ENCODE data around the gene ZNF217.
"Not testable (repeated sequence)": the region's sequence is repeated elsewhere in the genome, so short reads cannot be mapped to it uniquely, and the experiment has no call there.

The ZNF217 gene
- total RNA-seq: 157 to 208 (median 167) reads per million in 3 donors

GRCh38 chr20:53593466-53594007 is at the start of gene ZNF217:
Gene ZNF217, minus strand, starts transcription at chr20:53593839. Its CDS starts 11,013 bp downstream, at chr20:53582826.
- H3K27me3 ChIP-seq (replicated peaks; ENCODE audit: control insufficient read depth, insufficient read depth, low read length, poor library complexity, severe bottlenecking); H3K9me3 ChIP-seq (ENCODE audit: control insufficient read depth, low read length); H3K36me3 ChIP-seq (ENCODE audit: control insufficient read depth, insufficient read depth, low read length): not testable (repeated sequence)
- Histone ChIP-seq H3K4me3 (ENCODE audit: insufficient read depth, low read depth, low read length, poor library complexity, severe bottlenecking) (peak within 1 kb of the TSS; percentile 90), H3K27ac (ENCODE audit: insufficient read depth, low read length, poor library complexity, severe bottlenecking) (peak within 1 kb of the TSS; percentile 96), H3K4me1 (ENCODE audit: control insufficient read depth, insufficient read depth, low read length, poor library complexity, severe bottlenecking) (peaks cover 17% of the 10 kb centered on the region)
- peak; percentile 52 to 59 (median 55) for DNase-seq

- Histone ChIP-seq H3K27ac (ENCODE audit: insufficient read depth, low read length, poor library complexity, severe bottlenecking) (peak overlapping the region; percentile 70), H3K9me3 (ENCODE audit: control insufficient read depth, low read length) (no peaks in the 10 kb centered on the region), H3K4me3 (ENCODE audit: insufficient read depth, low read depth, low read length, poor library complexity, severe bottlenecking) (peak overlapping the region; percentile 23), H3K4me1 (ENCODE audit: control insufficient read depth, insufficient read depth, low read length, poor library complexity, severe bottlenecking) (peaks cover 12% of the 10 kb centered on the region), H3K27me3 (replicated peaks; ENCODE audit: control insufficient read depth, insufficient read depth, low read length, poor library complexity, severe bottlenecking) (no peaks in the 10 kb centered on the region), H3K36me3 (ENCODE audit: control insufficient read depth, insufficient read depth, low read length) (no peaks in the 10 kb centered on the region)
- DNase-seq: peak; percentile 42 to 55 (median 45)
Observed at GRCh38 chr20:53643031-53643832, 49.6 kb upstream of the ZNF217 start.

DNA sequence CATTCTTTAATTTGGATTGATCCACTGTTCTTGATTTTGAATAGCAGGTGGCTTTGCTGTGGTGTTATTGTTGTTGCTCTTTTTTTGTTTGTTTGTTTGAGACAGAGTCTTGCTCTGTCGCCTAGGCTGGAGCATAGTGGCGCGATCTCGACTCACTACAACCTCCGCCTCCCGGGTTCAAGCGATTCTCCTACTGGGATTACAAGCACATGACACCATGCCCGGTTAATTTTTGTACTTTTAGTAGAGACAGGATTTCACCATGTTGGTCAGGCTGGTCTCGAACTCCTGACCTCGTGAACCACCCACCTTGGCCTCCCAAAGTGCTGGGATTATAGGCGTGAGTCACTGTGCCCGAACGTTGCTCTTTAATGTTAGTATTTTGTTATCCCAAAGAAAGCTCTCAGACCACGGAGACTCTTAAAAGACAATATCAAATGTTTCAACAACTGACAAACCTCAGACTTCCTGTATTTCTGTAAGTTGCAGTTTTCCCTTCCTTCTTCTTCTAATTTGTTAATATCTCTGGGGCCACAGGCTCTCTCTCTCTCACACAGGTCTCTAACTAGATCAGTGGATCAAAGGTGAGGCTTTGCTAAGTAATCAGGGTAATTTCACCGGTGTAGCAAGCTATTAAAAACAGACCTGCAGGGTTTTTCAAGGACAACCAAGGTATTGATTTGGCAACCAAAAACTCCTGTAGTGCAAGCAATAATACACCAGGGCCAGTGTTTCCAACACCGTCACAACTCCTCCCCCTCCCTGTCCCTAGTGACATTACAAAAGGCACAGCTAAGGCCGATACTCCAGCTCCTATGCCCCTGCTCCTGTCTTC is 48.8 kb upstream of the ZNF217 start:
- H3K9me3 ChIP-seq (ENCODE audit: control insufficient read depth, low read length): no peaks in the 10 kb centered on the region
- H3K27ac ChIP-seq (ENCODE audit: insufficient read depth, low read length, poor library complexity, severe bottlenecking): peak overlapping the region; percentile 70
- DNase-seq: peak; percentile 16 to 35 (median 23)
- H3K4me1 ChIP-seq (ENCODE audit: control insufficient read depth, insufficient read depth, low read length, poor library complexity, severe bottlenecking): peaks cover 12% of the 10 kb centered on the region
- H3K4me3 ChIP-seq (ENCODE audit: insufficient read depth, low read depth, low read length, poor library complexity, severe bottlenecking): peak overlapping the region; percentile 23
- no peaks in the 10 kb centered on the region for H3K36me3 ChIP-seq (ENCODE audit: control insufficient read depth, insufficient read depth, low read length)
- no peaks in the 10 kb centered on the region for H3K27me3 ChIP-seq (replicated peaks; ENCODE audit: control insufficient read depth, insufficient read depth, low read length, poor library complexity, severe bottlenecking)

DNA sequence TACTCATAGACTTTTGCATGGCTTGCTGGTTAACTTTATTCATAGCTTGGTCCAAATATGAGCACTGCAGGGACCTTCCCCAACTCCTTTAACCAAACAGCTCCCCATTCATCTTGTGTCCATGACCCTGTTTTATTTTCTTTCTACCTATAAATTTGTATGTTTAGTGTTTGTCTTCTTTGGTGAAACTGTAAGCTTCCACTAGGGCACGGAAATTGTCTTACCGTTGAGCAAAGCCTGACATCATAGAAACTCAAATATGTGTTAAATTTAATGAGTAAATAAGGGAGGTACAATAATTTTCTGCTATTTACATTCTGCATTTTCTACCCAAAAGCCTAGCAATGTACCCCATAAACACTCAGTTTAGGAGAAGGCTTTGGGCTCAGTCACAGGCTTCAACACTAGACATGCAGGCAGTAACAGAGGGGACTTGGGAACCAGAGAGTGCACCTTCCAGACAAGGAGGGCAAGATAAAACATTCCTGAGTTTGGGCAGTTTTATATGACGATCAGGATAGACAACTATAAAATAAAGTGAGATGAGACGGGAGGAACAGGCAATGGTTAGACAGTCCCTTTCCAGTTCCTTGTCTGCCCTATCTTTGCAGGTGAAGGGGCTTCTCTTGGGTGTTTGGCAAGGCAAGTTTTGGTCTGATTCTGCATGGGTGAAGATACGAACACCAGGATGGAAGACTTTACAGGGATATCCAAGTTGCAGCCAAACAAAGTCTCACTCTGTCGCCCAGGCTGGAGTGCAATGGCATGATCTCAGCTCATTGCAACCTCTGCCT is 46.2 kb upstream of the ZNF217 start:
- no peaks in the 10 kb centered on the region for H3K9me3 ChIP-seq (ENCODE audit: control insufficient read depth, low read length)
- no peak overlapping the region for H3K27ac ChIP-seq (ENCODE audit: insufficient read depth, low read length, poor library complexity, severe bottlenecking)
- peaks cover 12% of the 10 kb centered on the region for H3K4me1 ChIP-seq (ENCODE audit: control insufficient read depth, insufficient read depth, low read length, poor library complexity, severe bottlenecking)

DNA sequence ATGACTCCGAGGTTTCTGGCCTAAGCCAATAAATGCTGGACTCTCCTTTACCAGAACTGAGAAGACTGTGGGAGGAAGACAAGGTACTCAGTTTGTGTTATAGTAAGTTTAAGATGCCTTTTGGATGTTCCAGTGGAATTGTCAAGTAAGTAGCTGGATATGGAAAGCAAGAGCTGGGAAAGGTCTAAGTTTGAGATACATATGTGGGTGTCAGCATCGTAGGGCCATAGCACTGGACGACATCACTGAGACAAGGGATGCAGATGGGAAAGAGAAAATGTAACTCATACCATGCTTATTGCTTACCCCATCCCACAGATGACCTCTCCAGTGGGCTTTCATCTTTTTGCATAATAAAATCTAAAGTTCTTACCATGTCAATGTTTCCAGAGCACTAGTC is 45.5 kb upstream of the ZNF217 start:
- H3K9me3 ChIP-seq (ENCODE audit: control insufficient read depth, low read length): no peaks in the 10 kb centered on the region
- no peak overlapping the region for H3K27ac ChIP-seq (ENCODE audit: insufficient read depth, low read length, poor library complexity, severe bottlenecking)
- peaks cover 12% of the 10 kb centered on the region for H3K4me1 ChIP-seq (ENCODE audit: control insufficient read depth, insufficient read depth, low read length, poor library complexity, severe bottlenecking)
- no peaks in the 10 kb centered on the region for H3K36me3 ChIP-seq (ENCODE audit: control insufficient read depth, insufficient read depth, low read length)
- no peak for DNase-seq
- no peaks in the 10 kb centered on the region for H3K27me3 ChIP-seq (replicated peaks; ENCODE audit: control insufficient read depth, insufficient read depth, low read length, poor library complexity, severe bottlenecking)
- no peak overlapping the region for H3K4me3 ChIP-seq (ENCODE audit: insufficient read depth, low read depth, low read length, poor library complexity, severe bottlenecking)

More for the DNA sequence above, 46.2 kb upstream of the ZNF217 start:
- Histone ChIP-seq H3K4me3 (ENCODE audit: insufficient read depth, low read depth, low read length, poor library complexity, severe bottlenecking) (no peak overlapping the region), H3K36me3 (ENCODE audit: control insufficient read depth, insufficient read depth, low read length) (no peaks in the 10 kb centered on the region), H3K27me3 (replicated peaks; ENCODE audit: control insufficient read depth, insufficient read depth, low read length, poor library complexity, severe bottlenecking) (no peaks in the 10 kb centered on the region)
- no peak for DNase-seq

DNA sequence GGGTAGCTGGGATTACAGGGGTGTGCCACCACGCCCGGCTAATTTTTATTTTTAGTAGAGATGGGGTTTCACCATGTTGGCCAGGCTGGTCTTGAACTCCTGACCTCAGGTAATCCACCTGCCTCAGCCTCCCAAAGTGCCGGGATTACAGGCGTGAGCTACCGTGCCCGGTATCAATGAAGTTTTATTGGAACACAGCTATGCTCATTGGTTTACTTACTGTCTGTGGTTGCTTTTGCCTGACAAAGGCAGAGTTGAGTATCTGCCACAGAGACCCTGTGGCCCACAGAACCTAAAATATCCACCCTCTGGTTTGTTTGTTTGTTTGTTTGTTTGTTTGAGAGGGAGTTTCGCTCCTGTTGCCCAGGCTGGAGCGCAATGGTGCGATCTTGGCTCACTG is 43.7 kb upstream of the ZNF217 start:
- H3K27ac ChIP-seq (ENCODE audit: insufficient read depth, low read length, poor library complexity, severe bottlenecking); H3K4me1 ChIP-seq (ENCODE audit: control insufficient read depth, insufficient read depth, low read length, poor library complexity, severe bottlenecking); H3K4me3 ChIP-seq (ENCODE audit: insufficient read depth, low read depth, low read length, poor library complexity, severe bottlenecking); H3K27me3 ChIP-seq (replicated peaks; ENCODE audit: control insufficient read depth, insufficient read depth, low read length, poor library complexity, severe bottlenecking); H3K36me3 ChIP-seq (ENCODE audit: control insufficient read depth, insufficient read depth, low read length); H3K9me3 ChIP-seq (ENCODE audit: control insufficient read depth, low read length); DNase-seq: not testable (repeated sequence)

GRCh38 chr20:53636540-53637097 is 43.0 kb upstream of the ZNF217 start:
- Histone ChIP-seq H3K9me3 (ENCODE audit: control insufficient read depth, low read length) (no peaks in the 10 kb centered on the region), H3K27me3 (replicated peaks; ENCODE audit: control insufficient read depth, insufficient read depth, low read length, poor library complexity, severe bottlenecking) (no peaks in the 10 kb centered on the region), H3K4me3 (ENCODE audit: insufficient read depth, low read depth, low read length, poor library complexity, severe bottlenecking) (no peak overlapping the region), H3K36me3 (ENCODE audit: control insufficient read depth, insufficient read depth, low read length) (no peaks in the 10 kb centered on the region), H3K4me1 (ENCODE audit: control insufficient read depth, insufficient read depth, low read length, poor library complexity, severe bottlenecking) (no peaks in the 10 kb centered on the region), H3K27ac (ENCODE audit: insufficient read depth, low read length, poor library complexity, severe bottlenecking) (no peak overlapping the region)
- DNase-seq: no peak

DNA sequence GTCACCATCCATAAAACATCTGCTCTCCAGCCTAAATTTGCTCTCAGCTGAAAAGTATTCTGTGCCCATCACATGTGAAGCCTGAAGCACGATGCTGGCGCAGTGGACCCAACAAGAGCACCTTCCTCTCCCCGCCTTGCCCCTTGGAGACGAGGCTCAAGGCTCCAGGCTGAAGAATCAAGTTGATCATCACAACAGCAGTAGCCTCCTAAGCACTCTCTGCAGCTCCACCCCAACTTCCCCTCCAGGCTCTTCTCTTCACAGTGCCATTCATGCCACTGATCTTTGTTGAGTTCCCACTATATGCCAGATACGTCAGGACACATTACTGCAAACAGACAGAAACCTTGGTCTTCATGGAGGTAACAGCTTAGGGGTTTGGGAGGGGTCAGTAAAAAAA is 41.6 kb upstream of the ZNF217 start:
- no peaks in the 10 kb centered on the region for H3K4me1 ChIP-seq (ENCODE audit: control insufficient read depth, insufficient read depth, low read length, poor library complexity, severe bottlenecking)
- no peak overlapping the region for H3K27ac ChIP-seq (ENCODE audit: insufficient read depth, low read length, poor library complexity, severe bottlenecking)
- H3K27me3 ChIP-seq (replicated peaks; ENCODE audit: control insufficient read depth, insufficient read depth, low read length, poor library complexity, severe bottlenecking): no peaks in the 10 kb centered on the region
- H3K36me3 ChIP-seq (ENCODE audit: control insufficient read depth, insufficient read depth, low read length): no peaks in the 10 kb centered on the region
- H3K9me3 ChIP-seq (ENCODE audit: control insufficient read depth, low read length): no peaks in the 10 kb centered on the region
- no peak overlapping the region for H3K4me3 ChIP-seq (ENCODE audit: insufficient read depth, low read depth, low read length, poor library complexity, severe bottlenecking)
- DNase-seq: no peak

DNA sequence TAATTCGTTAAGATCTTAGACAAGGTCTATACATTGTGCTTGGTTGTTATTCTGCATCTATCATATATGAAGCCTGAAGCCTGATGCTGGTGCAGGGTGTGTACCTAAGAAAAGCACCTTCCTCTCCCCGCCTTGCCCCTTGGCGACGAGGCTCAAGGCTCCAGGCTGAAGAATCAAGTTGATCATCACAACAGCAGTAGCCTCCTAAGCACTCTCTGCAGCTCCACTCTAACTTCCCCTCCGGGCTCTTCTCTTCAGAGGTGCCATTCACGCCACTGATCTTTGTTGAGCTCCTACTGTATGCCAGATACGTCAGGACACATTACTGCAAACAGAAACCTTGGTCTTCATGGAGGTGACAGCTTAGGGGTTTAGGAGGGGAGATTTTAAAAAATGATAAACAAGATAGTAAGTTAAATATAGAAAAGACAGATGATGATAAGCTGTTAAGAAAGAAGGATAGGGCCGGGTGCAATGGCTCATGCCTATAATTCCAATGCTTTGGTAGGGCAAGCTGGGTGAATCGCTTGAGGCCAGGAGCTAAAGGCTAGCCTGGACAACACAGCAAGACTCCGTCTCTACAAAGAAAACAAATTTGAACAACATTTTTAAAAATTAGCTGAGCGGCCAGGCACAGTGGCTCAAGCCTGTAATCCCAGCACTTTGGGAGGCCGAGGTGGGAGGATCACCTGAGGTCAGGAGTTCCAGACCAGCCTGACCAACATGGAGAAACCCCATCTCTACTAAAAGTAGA is 38.4 kb upstream of the ZNF217 start:
- no peaks in the 10 kb centered on the region for H3K36me3 ChIP-seq (ENCODE audit: control insufficient read depth, insufficient read depth, low read length)
- no peaks in the 10 kb centered on the region for H3K9me3 ChIP-seq (ENCODE audit: control insufficient read depth, low read length)
- H3K4me1 ChIP-seq (ENCODE audit: control insufficient read depth, insufficient read depth, low read length, poor library complexity, severe bottlenecking): no peaks in the 10 kb centered on the region
- H3K27ac ChIP-seq (ENCODE audit: insufficient read depth, low read length, poor library complexity, severe bottlenecking): no peak overlapping the region
- no peaks in the 10 kb centered on the region for H3K27me3 ChIP-seq (replicated peaks; ENCODE audit: control insufficient read depth, insufficient read depth, low read length, poor library complexity, severe bottlenecking)
- no peak for DNase-seq
- H3K4me3 ChIP-seq (ENCODE audit: insufficient read depth, low read depth, low read length, poor library complexity, severe bottlenecking): no peak overlapping the region

All from effector memory CD4-positive, alpha-beta T cell (primary cell).